NOMO-1 (cell line): ENCODE results near the gene APBA2.
A peak's percentile ranks its signal among the peaks of the same experiment; 100 is the strongest.

Experiments
- DNase-seq, 2 experiments: peaks; one replicate each; lab custom pipeline; 2025; ENCODE audit not compliant: unreplicated experiment in 2 of 2; lab: John Stamatoyannopoulos, UW

The APBA2 gene

GRCh38 chr15:29127506-29128430 is 242.0 kb downstream of the APBA2 start:
- no peak for DNase-seq

- DNase-seq: no peak
Observed at GRCh38 chr15:29128671-29129070, 242.9 kb downstream of the APBA2 start.

GRCh38 chr15:29129221-29129620 is 243.4 kb downstream of the APBA2 start:
- no peak for DNase-seq

GRCh38 chr15:29129926-29130325 is 244.2 kb downstream of the APBA2 start:
- DNase-seq: no peak

GRCh38 chr15:29130476-29130875 is 244.7 kb downstream of the APBA2 start:
- no peak for DNase-seq

GRCh38 chr15:29130951-29131839 is 245.4 kb downstream of the APBA2 start:
- no peak for DNase-seq

GRCh38 chr15:29131840-29132420 is 246.2 kb downstream of the APBA2 start:
- DNase-seq: no peak

GRCh38 chr15:29132735-29133181 is 247.0 kb downstream of the APBA2 start:
- no peak for DNase-seq

GRCh38 chr15:29133321-29133720 is 247.5 kb downstream of the APBA2 start:
- no peak for DNase-seq

- DNase-seq: no peak
Observed at GRCh38 chr15:29133791-29134190, 248.0 kb downstream of the APBA2 start.

GRCh38 chr15:29134239-29134638 is 248.5 kb downstream of the APBA2 start:
- DNase-seq: no peak

- DNase-seq: no peak
Observed at GRCh38 chr15:29134641-29135308, 249.0 kb downstream of the APBA2 start.

- DNase-seq: no peak
Observed at GRCh38 chr15:29135309-29135657, 249.5 kb downstream of the APBA2 start.

GRCh38 chr15:29135702-29136646 is 250.2 kb downstream of the APBA2 start:
- peak; percentile 20 for DNase-seq

- DNase-seq: no peak
Observed at GRCh38 chr15:29138260-29138659, 252.5 kb downstream of the APBA2 start.

GRCh38 chr15:29139072-29139471 is 253.3 kb downstream of the APBA2 start:
- no peak for DNase-seq

GRCh38 chr15:29139540-29140459 is 254.0 kb downstream of the APBA2 start:
- peak; percentile 22 to 47 for DNase-seq

- DNase-seq: no peak
Observed at GRCh38 chr15:29140475-29141307, 254.9 kb downstream of the APBA2 start.
